DND-41 (cell line): ENCODE results near the gene PDGFB.

Experiments used
- ATAC-seq: fragments of 200-7000 bp; cut with Tn5 transposase; 3 replicates; pipeline ENCODE4 v1.9.1; 2021; ENCODE audit warnings: low read depth; ENCODE audit not compliant: insufficient read depth
- DNase-seq: peaks from one replicate; pipeline ENCODE4 v3.0.0-alpha.2; 2020
- H2AFZ ChIP-seq: 2 replicates; pipeline ENCODE4 v1.6.0; 2012; ENCODE audit warnings: low read depth, low read length
- H3K27ac ChIP-seq: 2 replicates; pipeline ENCODE4 v1.5.1; 2012; ENCODE audit warnings: low read length, inconsistent platforms
- H3K27me3 ChIP-seq: fragments of 200-600 bp; sonication (generic); 2 replicates; pipeline ENCODE4 v1.6.0; 2012; ENCODE audit warnings: low read length, mild to moderate bottlenecking, inconsistent platforms; ENCODE audit not compliant: insufficient read depth, poor library complexity
- H3K36me3 ChIP-seq: 2 replicates; pipeline ENCODE4 v1.5.1; 2012; ENCODE audit warnings: low read length, inconsistent platforms; ENCODE audit not compliant: insufficient read depth
- H3K4me1 ChIP-seq: 2 replicates; pipeline ENCODE4 v1.5.1; 2012; ENCODE audit warnings: mild to moderate bottlenecking, low read length; ENCODE audit not compliant: insufficient read depth
- H3K4me2 ChIP-seq: 2 replicates; pipeline ENCODE4 v1.6.0; 2012; ENCODE audit warnings: mild to moderate bottlenecking, moderate library complexity, low read length, inconsistent platforms; ENCODE audit not compliant: insufficient read depth
- H3K4me3 ChIP-seq, 2 experiments: fragments of 200-600 bp in 1 of 2; shearing (Covaris generic) in 1 of 2; 2 replicates each; pipeline ENCODE4 v1.5.1; 2012 to 2016; ENCODE audit warnings: inconsistent platforms in 2 of 2, low read length in 2 of 2, mild to moderate bottlenecking in 2 of 2, low read depth in 1 of 2, moderate library complexity in 1 of 2
- H3K79me2 ChIP-seq: 2 replicates; pipeline ENCODE4 v1.6.0; 2012; ENCODE audit warnings: low read length, inconsistent platforms; ENCODE audit not compliant: insufficient read depth
- H3K9ac ChIP-seq: 2 replicates; pipeline ENCODE4 v1.6.0; 2012; ENCODE audit warnings: low read depth, mild to moderate bottlenecking, inconsistent platforms, low read length, moderate library complexity
- H3K9me3 ChIP-seq: 2 replicates; pipeline ENCODE4 v1.5.1; 2012; ENCODE audit warnings: low read length, moderate library complexity, mild to moderate bottlenecking, inconsistent platforms; ENCODE audit not compliant: insufficient read depth, severe bottlenecking
- H4K20me1 ChIP-seq: 2 replicates; pipeline ENCODE4 v1.6.0; 2012; ENCODE audit warnings: low read length; ENCODE audit not compliant: insufficient read depth
- EZH2 ChIP-seq: IDR thresholded peaks from 3 replicates; pipeline ENCODE4 v1.6.1; 2012; ENCODE audit warnings: borderline replicate concordance, low read depth, mild to moderate bottlenecking, moderate library complexity, low read length, inconsistent platforms; ENCODE audit not compliant: severe bottlenecking
- TF ChIP-seq, protein P1 (sequence below): IDR thresholded peaks from 2 replicates; pipeline ENCODE4 v1.5.1; 2012; ENCODE audit warnings: borderline replicate concordance, low read length, moderate library complexity, mild to moderate bottlenecking; ENCODE audit not compliant: poor library complexity, severe bottlenecking; ENCODE audit errors: extremely low read depth

The PDGFB gene

DNA sequence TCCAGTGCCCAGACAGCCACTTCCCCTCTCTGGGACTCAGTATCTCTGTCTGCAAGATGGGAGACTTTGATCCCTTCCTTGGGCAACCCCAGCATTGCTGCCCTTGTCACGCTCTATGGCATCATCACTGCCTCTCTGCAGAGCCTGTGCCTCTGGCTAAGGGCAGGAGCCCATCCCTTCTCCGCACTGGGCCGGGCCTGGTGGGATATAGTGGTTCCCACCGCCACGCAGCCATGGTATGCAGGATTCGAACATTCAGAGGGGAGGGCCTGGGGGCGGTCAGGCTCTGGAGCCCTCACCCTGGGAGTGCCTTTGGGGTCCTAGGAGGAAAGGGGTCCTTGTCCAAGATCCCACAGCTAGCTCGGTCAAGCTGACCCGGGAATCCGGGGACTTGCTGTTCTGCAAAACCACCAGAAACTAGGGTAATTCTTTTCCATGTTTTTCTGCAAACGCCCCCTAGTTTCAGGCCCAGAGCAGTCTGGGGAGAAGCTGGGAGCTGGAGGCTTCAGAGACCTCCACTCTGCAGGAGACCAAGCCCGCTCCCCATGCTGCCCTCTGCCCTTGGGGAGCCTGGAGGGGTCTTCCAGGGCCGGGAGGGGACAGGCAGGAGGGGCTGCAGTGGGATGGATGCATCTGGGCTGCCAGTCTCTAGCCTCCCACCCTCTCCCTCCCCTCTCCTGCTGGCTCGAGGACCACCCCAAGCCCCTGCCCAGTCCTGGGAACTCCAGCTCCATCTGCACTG lies 67.9 kb downstream of the PDGFB start:
- Histone ChIP-seq H3K4me2 (no peak overlapping the region), H4K20me1 (no peaks in the 10 kb centered on the region), H3K27me3 (no peaks in the 10 kb centered on the region), H3K4me3 (no peak overlapping the region), H3K9ac (no peak overlapping the region), H3K79me2 (no peaks in the 10 kb centered on the region), H3K9me3 (no peaks in the 10 kb centered on the region), H2AFZ (no peak overlapping the region), H3K36me3 (no peaks in the 10 kb centered on the region), H3K4me1 (peaks cover 11% of the 10 kb centered on the region), H3K27ac (no peak overlapping the region)
- DNase-seq (no peak), ATAC-seq (no peak)
- TF ChIP-seq, protein P1, sequence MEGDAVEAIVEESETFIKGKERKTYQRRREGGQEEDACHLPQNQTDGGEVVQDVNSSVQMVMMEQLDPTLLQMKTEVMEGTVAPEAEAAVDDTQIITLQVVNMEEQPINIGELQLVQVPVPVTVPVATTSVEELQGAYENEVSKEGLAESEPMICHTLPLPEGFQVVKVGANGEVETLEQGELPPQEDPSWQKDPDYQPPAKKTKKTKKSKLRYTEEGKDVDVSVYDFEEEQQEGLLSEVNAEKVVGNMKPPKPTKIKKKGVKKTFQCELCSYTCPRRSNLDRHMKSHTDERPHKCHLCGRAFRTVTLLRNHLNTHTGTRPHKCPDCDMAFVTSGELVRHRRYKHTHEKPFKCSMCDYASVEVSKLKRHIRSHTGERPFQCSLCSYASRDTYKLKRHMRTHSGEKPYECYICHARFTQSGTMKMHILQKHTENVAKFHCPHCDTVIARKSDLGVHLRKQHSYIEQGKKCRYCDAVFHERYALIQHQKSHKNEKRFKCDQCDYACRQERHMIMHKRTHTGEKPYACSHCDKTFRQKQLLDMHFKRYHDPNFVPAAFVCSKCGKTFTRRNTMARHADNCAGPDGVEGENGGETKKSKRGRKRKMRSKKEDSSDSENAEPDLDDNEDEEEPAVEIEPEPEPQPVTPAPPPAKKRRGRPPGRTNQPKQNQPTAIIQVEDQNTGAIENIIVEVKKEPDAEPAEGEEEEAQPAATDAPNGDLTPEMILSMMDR, result no peak
- no peak for TF ChIP-seq EZH2

DNA sequence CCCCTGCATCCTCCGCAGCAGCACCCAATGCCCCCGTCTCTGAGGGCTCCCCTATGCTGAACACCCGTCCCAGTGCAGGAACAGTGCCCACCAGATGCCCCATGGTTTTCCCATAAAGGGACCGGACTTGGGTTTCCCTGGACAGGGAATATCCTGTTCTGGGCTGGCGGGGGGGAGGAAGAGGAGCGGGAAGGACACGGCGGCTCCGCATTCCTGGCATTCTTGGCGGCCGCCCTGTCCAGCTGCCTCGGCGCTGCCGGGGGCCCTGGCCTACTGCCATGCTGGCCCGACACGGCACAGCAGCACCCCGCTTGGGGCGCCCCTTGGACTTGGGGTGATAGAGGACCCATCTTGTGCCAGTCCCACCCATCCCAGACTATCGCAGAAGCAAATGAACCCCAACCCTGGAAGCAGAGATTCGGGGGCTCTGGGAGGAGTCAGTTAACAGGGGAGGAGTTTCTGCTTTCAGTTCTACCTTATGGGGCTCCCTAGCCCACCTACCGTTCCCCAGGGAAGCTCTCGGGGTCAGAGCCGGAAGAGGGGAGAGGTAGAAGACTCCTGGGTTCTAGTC lies 68.6 kb downstream of the PDGFB start:
- H3K79me2 ChIP-seq, result no peaks in the 10 kb centered on the region

DNA sequence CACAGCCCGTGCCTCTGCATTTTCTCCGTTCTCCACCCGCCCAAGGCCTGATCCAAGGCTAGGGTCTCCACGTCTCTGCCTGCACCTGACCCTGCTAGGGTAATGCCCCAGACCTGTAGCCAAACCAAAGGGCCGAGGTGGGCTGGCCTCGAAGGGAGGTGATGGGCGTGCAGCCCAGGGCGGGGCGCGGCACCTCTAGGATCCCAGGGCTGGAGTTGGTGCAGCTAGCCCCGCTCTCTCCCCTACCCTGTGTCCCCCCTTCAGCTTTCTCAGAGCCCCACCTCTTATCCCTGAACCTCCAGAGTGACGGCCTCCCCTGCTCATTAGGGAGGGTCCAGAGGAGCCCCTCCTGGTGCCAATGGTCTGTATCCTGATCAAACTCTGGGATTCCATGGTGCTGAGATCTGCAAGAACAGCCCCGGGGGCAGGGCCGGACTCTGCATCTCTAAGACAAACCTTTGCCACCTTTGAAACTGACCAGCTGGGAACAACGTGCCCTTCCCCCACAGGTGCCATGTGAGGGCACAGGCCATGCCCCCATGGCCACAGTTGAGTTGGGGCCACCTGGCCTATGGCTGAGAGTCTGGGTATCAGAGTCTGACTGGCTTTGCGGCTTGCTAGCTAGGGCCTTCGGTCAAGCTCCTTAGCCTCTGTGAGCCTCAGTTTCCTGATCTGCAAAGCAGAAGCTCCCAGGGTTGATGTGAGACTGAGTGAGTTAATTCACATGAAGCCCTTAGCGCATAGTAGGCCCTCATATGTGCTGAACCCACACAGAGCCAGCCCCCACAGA lies 69.2 kb downstream of the PDGFB start:
- no peak overlapping the region for H3K9ac ChIP-seq
- ATAC-seq, result no peak

More for the DNA sequence above, 68.6 kb downstream of the PDGFB start:
- no peak overlapping the region for H3K4me3 ChIP-seq
- no peak overlapping the region for H2AFZ ChIP-seq
- DNase-seq (no peak), ATAC-seq (no peak)
- peaks cover 12% of the 10 kb centered on the region for H3K4me1 ChIP-seq
- TF ChIP-seq, protein P1, result no peak
- no peak for TF ChIP-seq EZH2
- no peaks in the 10 kb centered on the region for H4K20me1 ChIP-seq
- no peaks in the 10 kb centered on the region for H3K27me3 ChIP-seq
- no peak overlapping the region for H3K27ac ChIP-seq
- no peak overlapping the region for H3K4me2 ChIP-seq
- no peak overlapping the region for H3K9ac ChIP-seq
- no peaks in the 10 kb centered on the region for H3K9me3 ChIP-seq
- H3K36me3 ChIP-seq, result no peaks in the 10 kb centered on the region

More for the DNA sequence above, 69.2 kb downstream of the PDGFB start:
- Histone ChIP-seq H3K27ac (no peak overlapping the region), H4K20me1 (no peaks in the 10 kb centered on the region), H2AFZ (no peak overlapping the region), H3K4me2 (no peak overlapping the region), H3K79me2 (no peaks in the 10 kb centered on the region), H3K9me3 (no peaks in the 10 kb centered on the region), H3K36me3 (no peaks in the 10 kb centered on the region), H3K27me3 (no peaks in the 10 kb centered on the region), H3K4me1 (peaks cover 17% of the 10 kb centered on the region), H3K4me3 (no peak overlapping the region)
- TF ChIP-seq EZH2, result no peak
- TF ChIP-seq, protein P1, result no peak
- no peak for DNase-seq
